DND-41 (cell line): ENCODE measurements around the gene CEP63.

Experiments used
- ATAC-seq: fragments of 200-7000 bp; cut with Tn5 transposase; 3 replicates; pipeline ENCODE4 v1.9.1; 2021; ENCODE audit warnings: low read depth; ENCODE audit not compliant: insufficient read depth
- DNase-seq: peaks from one replicate; pipeline ENCODE4 v3.0.0-alpha.2; 2020
- H2AFZ ChIP-seq: 2 replicates; pipeline ENCODE4 v1.6.0; 2012; ENCODE audit warnings: low read depth, low read length
- H3K27ac ChIP-seq: 2 replicates; pipeline ENCODE4 v1.5.1; 2012; ENCODE audit warnings: low read length, inconsistent platforms
- H3K27me3 ChIP-seq: fragments of 200-600 bp; sonication (generic); 2 replicates; pipeline ENCODE4 v1.6.0; 2012; ENCODE audit warnings: low read length, mild to moderate bottlenecking, inconsistent platforms; ENCODE audit not compliant: insufficient read depth, poor library complexity
- H3K36me3 ChIP-seq: 2 replicates; pipeline ENCODE4 v1.5.1; 2012; ENCODE audit warnings: low read length, inconsistent platforms; ENCODE audit not compliant: insufficient read depth
- H3K4me1 ChIP-seq: 2 replicates; pipeline ENCODE4 v1.5.1; 2012; ENCODE audit warnings: mild to moderate bottlenecking, low read length; ENCODE audit not compliant: insufficient read depth
- H3K4me2 ChIP-seq: 2 replicates; pipeline ENCODE4 v1.6.0; 2012; ENCODE audit warnings: mild to moderate bottlenecking, moderate library complexity, low read length, inconsistent platforms; ENCODE audit not compliant: insufficient read depth
- H3K4me3 ChIP-seq, 2 experiments: fragments of 200-600 bp in 1 of 2; shearing (Covaris generic) in 1 of 2; 2 replicates each; pipeline ENCODE4 v1.5.1; 2012 to 2016; ENCODE audit warnings: inconsistent platforms in 2 of 2, low read length in 2 of 2, mild to moderate bottlenecking in 2 of 2, low read depth in 1 of 2, moderate library complexity in 1 of 2
- H3K79me2 ChIP-seq: 2 replicates; pipeline ENCODE4 v1.6.0; 2012; ENCODE audit warnings: low read length, inconsistent platforms; ENCODE audit not compliant: insufficient read depth
- H3K9ac ChIP-seq: 2 replicates; pipeline ENCODE4 v1.6.0; 2012; ENCODE audit warnings: low read depth, mild to moderate bottlenecking, inconsistent platforms, low read length, moderate library complexity
- H3K9me3 ChIP-seq: 2 replicates; pipeline ENCODE4 v1.5.1; 2012; ENCODE audit warnings: low read length, moderate library complexity, mild to moderate bottlenecking, inconsistent platforms; ENCODE audit not compliant: insufficient read depth, severe bottlenecking
- H4K20me1 ChIP-seq: 2 replicates; pipeline ENCODE4 v1.6.0; 2012; ENCODE audit warnings: low read length; ENCODE audit not compliant: insufficient read depth
- EZH2 ChIP-seq: IDR thresholded peaks from 3 replicates; pipeline ENCODE4 v1.6.1; 2012; ENCODE audit warnings: borderline replicate concordance, low read depth, mild to moderate bottlenecking, moderate library complexity, low read length, inconsistent platforms; ENCODE audit not compliant: severe bottlenecking
- TF ChIP-seq, protein P1 (sequence below): IDR thresholded peaks from 2 replicates; pipeline ENCODE4 v1.5.1; 2012; ENCODE audit warnings: borderline replicate concordance, low read length, moderate library complexity, mild to moderate bottlenecking; ENCODE audit not compliant: poor library complexity, severe bottlenecking; ENCODE audit errors: extremely low read depth

CEP63 gene

DNA sequence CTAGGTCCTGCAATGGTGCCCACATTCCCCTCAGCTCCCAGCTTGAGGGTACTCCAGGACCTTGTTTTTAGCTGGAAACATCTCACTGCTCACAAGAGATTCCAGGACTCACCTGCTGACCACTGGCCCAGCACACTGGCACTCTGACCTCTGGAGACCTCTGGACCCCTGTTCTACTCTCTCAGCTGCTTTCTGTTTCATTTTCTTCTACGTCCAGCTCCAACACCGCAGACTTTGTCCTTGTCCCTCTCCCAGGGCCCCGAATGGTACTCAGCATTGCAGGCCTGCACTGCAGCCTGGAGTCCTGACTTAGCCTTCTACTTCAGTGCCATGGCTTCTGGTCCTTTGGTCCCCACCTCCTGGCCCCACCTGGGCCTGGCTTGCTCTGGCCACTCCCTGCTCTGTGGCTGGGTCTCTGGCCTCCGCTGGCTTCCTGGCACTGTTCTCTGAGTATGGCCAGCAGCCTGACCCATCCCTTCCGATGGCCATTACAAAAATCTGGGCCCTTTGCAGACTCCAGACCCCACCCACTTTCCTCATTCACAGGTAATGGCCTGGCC, 137.0 kb downstream of the CEP63 start:
- Histone ChIP-seq H3K4me1 (no peaks in the 10 kb centered on the region), H3K9ac (no peak overlapping the region), H3K4me3 (no peak overlapping the region), H3K79me2 (no peaks in the 10 kb centered on the region), H4K20me1 (no peaks in the 10 kb centered on the region), H3K27ac (no peak overlapping the region), H3K27me3 (no peaks in the 10 kb centered on the region), H2AFZ (no peak overlapping the region), H3K36me3 (no peaks in the 10 kb centered on the region), H3K4me2 (no peak overlapping the region), H3K9me3 (no peaks in the 10 kb centered on the region)
- ATAC-seq (no peak), DNase-seq (no peak)
- TF ChIP-seq, protein P1, sequence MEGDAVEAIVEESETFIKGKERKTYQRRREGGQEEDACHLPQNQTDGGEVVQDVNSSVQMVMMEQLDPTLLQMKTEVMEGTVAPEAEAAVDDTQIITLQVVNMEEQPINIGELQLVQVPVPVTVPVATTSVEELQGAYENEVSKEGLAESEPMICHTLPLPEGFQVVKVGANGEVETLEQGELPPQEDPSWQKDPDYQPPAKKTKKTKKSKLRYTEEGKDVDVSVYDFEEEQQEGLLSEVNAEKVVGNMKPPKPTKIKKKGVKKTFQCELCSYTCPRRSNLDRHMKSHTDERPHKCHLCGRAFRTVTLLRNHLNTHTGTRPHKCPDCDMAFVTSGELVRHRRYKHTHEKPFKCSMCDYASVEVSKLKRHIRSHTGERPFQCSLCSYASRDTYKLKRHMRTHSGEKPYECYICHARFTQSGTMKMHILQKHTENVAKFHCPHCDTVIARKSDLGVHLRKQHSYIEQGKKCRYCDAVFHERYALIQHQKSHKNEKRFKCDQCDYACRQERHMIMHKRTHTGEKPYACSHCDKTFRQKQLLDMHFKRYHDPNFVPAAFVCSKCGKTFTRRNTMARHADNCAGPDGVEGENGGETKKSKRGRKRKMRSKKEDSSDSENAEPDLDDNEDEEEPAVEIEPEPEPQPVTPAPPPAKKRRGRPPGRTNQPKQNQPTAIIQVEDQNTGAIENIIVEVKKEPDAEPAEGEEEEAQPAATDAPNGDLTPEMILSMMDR = no peak
- TF ChIP-seq EZH2 = no peak

DNA sequence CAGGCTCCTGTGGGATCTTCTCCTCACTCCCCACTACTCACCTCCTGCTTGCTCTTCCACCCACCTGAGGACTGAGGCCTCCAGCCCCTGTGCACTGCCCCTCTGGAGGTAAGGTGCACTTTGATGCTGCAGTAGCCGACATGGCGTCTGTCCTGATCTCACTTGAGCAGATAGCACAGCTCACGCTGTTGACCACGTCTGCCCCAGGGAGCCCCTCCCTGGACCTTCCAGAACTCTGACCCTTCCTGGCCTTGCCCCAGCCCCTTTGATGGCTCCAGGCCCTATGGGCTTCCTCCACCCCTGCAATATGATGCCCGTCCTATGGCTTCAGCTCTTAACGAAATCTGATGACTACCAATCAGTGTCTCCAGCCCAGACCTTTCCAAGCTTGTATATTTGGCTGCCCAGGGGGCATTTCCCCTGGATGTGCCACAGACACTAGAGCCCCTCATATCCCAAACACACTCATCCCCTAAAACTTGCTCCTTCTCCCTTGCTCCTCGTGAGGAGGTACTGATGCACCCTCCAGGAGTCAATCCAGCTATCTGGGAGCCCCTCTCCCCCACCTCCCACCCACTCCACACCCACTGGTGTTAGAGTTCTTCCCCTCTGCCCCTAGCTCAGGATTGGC, 137.9 kb downstream of the CEP63 start:
- Histone ChIP-seq H3K4me1 (no peaks in the 10 kb centered on the region), H3K9ac (no peak overlapping the region), H3K79me2 (no peaks in the 10 kb centered on the region), H3K27ac (no peak overlapping the region), H3K36me3 (no peaks in the 10 kb centered on the region), H3K4me2 (no peak overlapping the region), H3K9me3 (peaks cover under 1% of the 10 kb centered on the region), H3K27me3 (no peaks in the 10 kb centered on the region), H3K4me3 (no peak overlapping the region), H4K20me1 (no peaks in the 10 kb centered on the region), H2AFZ (no peak overlapping the region)
- TF ChIP-seq, protein P1 = no peak
- TF ChIP-seq EZH2 = no peak
- DNase-seq = no peak
- no peak for ATAC-seq
